HG03095 (cell line): Measurements from ENCODE around the gene TSHZ1.

Experiments used
- ATAC-seq: cut with Tn5 transposase; IDR thresholded peaks from one replicate; pipeline ENCODE4 v1.9.1; 2021; ENCODE audit warnings: moderate library complexity; ENCODE audit not compliant: unreplicated experiment

The TSHZ1 gene

GRCh38 chr18:75218065-75218923 is 7.7 kb downstream of the TSHZ1 start:
- no peak for ATAC-seq

DNA sequence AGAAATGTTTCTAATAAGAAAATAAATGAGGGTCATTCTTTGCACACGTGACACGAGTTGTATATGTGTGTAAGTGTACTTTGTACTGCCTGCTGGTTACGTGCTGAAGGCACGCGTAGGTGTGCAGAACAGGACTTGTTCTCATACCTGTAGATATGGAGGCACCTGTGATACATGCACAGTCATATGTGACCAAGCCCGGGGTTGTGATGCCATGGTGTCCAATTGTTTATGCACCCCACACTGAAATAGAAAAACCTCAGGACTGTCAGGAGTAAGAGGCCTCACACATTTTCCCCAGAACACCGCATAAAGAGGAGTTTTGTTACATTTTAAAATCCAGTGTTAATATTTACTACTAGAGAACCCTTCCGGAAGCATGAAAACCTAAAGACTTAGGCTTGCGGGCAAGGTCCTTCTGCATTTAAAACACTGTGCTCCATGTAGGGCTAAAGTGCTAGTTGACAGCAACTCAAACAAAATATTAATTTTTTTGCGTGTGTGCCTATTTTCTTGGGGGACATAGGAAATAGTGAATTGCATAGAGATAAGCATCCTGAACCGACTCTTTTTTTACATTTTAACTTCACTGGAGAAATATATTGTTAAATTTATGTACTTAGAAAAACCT is 9.3 kb downstream of the TSHZ1 start:
- no peak for ATAC-seq

- no peak for ATAC-seq
Observed at GRCh38 chr18:75220551-75221355, 10.2 kb downstream of the TSHZ1 start.

GRCh38 chr18:75221397-75221796 is 10.8 kb downstream of the TSHZ1 start:
- no peak for ATAC-seq

GRCh38 chr18:75221897-75222296 is 11.3 kb downstream of the TSHZ1 start:
- no peak for ATAC-seq

GRCh38 chr18:75222407-75222806 is 11.8 kb downstream of the TSHZ1 start:
- ATAC-seq = no peak

GRCh38 chr18:75223687-75224347 is 13.2 kb downstream of the TSHZ1 start:
- ATAC-seq = no peak

GRCh38 chr18:75226286-75226955 is 15.8 kb downstream of the TSHZ1 start:
- no peak for ATAC-seq

DNA sequence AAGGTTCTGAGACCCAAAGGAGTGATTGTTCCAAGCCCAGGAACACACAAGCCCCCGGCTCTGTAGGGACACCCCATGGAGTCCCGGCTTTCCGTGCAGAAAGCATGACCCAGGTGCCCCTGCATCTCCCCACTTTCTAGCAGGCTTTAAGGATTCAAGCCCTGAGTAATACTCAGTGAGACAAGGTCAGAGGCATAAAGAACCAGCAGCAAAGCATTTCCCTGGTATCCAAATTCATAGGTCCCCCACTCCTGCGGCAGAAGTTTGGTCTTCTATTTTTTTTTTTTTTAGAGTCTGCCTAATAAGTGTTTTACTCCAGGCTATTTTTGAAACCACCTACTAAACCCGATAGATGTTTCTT is 16.3 kb downstream of the TSHZ1 start:
- ATAC-seq = no peak

- no peak for ATAC-seq
Observed at GRCh38 chr18:75227535-75228296, 17.1 kb downstream of the TSHZ1 start.

DNA sequence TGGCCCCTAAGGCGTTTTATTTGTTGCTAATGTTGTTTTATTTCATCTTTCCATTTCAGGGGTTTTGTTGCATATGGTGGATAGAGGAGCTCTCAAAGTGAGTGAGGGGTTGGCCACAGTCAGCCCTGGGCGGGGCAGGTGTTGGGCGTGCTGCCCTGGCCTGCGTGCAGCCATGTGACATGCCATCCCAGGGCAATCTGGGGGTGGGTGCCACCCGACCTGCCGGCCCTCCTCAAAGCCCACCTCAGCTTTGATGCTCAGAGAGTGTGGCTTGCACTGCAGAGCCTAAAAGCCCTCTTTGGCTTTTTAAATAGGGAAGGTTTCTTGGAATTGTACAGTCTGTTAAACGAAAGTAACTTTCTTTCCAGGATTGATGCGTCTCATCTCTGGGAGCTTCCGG is 18.4 kb downstream of the TSHZ1 start:
- no peak for ATAC-seq

- ATAC-seq = no peak
Observed at GRCh38 chr18:75229437-75229836, 18.8 kb downstream of the TSHZ1 start.

- ATAC-seq = no peak
Observed at GRCh38 chr18:75230163-75231052, 19.8 kb downstream of the TSHZ1 start.

GRCh38 chr18:75231053-75231406 is 20.4 kb downstream of the TSHZ1 start:
- no peak for ATAC-seq

GRCh38 chr18:75234901-75235300 is 24.3 kb downstream of the TSHZ1 start:
- no peak for ATAC-seq

GRCh38 chr18:75235896-75236295 is 25.3 kb downstream of the TSHZ1 start:
- ATAC-seq = no peak

- ATAC-seq = no peak
Observed at GRCh38 chr18:75238100-75238499, 27.5 kb downstream of the TSHZ1 start.

DNA sequence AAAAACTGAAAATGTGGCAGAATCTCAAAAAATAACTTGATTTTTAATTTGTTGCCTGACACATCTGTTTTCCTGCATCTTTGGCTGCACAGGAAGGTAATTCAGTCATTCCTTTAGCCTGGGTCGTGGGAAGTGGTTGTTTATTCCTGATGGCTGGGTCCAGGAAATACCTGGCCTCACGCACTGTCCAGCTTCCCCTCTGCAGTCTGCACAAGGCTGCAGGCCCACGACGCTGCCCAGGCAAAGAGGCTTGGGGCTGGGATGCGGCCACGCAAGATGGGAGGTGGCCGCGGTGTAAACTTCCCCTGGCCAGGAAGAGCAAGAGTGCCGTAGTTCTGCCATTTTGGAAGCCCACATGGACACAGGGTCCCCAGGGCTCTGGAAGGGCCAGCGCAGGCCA is 28.2 kb downstream of the TSHZ1 start:
- no peak for ATAC-seq

DNA sequence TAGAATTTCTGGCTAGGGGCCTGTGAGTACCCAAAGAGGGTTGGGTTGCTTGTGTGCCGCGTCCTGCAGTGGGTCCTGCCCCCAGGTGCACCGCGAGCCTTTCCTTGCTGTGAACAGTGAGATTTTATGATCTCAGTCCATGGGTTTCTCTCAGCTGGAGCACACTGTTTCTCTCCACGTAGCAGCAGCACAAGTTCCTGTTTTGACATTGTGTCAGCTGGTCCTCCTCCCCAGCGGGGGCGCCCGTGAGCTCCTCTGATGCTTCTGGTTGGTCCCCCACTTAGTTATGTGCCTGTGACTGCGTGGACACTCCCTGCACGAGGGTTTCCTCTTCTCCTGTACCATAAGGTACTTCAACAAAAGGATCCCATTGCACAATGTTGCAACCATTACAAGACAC is 29.8 kb downstream of the TSHZ1 start:
- ATAC-seq = no peak
